Measurements from ENCODE around the gene EFEMP2.

Gene EFEMP2

GRCh38 chr11:65817835-65818680, 54.5 kb downstream of the EFEMP2 start:
- peak; percentile 76 to 84 for DNase-seq

GRCh38 chr11:65817312-65817834, 55.2 kb downstream of the EFEMP2 start:
- DNase-seq = no peak

- no peak for DNase-seq
Observed at GRCh38 chr11:65816696-65817095, 55.9 kb downstream of the EFEMP2 start.
